OCI-LY1 (cell line): ENCODE measurements around the gene KRTDAP.
"Not testable (repeated sequence)": the region's sequence is repeated elsewhere in the genome, so short reads cannot be mapped to it uniquely, and the experiment has no call there.

Experiments used
- H2AFZ ChIP-seq: fragments of 200-600 bp; sonication (generic), shearing (Covaris generic); 2 replicates; pipeline ENCODE4 v1.6.0; 2014; ENCODE audit warnings: antibody characterized with exemption, mild to moderate bottlenecking, low read length
- H3F3A ChIP-seq: fragments of 200-600 bp; sonication (generic), shearing (Covaris generic); 2 replicates; pipeline ENCODE4 v1.6.0; 2014; ENCODE audit warnings: mild to moderate bottlenecking, antibody characterized with exemption, low read length, moderate library complexity; ENCODE audit not compliant: insufficient read depth
- H3K27ac ChIP-seq: fragments of 200-600 bp; sonication (generic); 2 replicates; pipeline ENCODE4 v1.5.1; 2014; ENCODE audit warnings: low read length, mixed run types, mild to moderate bottlenecking, low read depth; ENCODE audit not compliant: poor library complexity, severe bottlenecking
- H3K27me3 ChIP-seq: fragments of 200-600 bp; sonication (generic); 2 replicates; pipeline ENCODE4 v1.6.0; 2014; ENCODE audit warnings: antibody characterized with exemption, mild to moderate bottlenecking, low read length, moderate library complexity; ENCODE audit not compliant: insufficient read depth
- H3K36me3 ChIP-seq: fragments of 200-600 bp; sonication (generic); 2 replicates; pipeline ENCODE4 v1.6.1; 2014; ENCODE audit warnings: mild to moderate bottlenecking, antibody characterized with exemption, low read length, moderate library complexity, mixed read lengths; ENCODE audit not compliant: insufficient read depth
- H3K4me1 ChIP-seq: fragments of 200-600 bp; sonication (generic); 2 replicates; pipeline ENCODE4 v1.5.1; 2014; ENCODE audit warnings: mild to moderate bottlenecking, low read length, moderate library complexity; ENCODE audit not compliant: insufficient read depth, severe bottlenecking
- H3K4me2 ChIP-seq: fragments of 200-600 bp; sonication (generic), shearing (Covaris generic); 2 replicates; pipeline ENCODE4 v1.6.1; 2014; ENCODE audit warnings: low read length
- H3K4me3 ChIP-seq: fragments of 200-600 bp; sonication (generic); 2 replicates; pipeline ENCODE4 v1.5.1; 2014; ENCODE audit warnings: low read length, low read depth, mild to moderate bottlenecking, mixed read lengths; ENCODE audit not compliant: poor library complexity, severe bottlenecking
- H3K79me2 ChIP-seq: fragments of 200-600 bp; shearing (Covaris generic); 2 replicates; pipeline ENCODE4 v1.6.1; 2016; ENCODE audit warnings: mixed run types, low read length, mixed read lengths; ENCODE audit not compliant: insufficient read depth
- H3K9ac ChIP-seq: fragments of 200-600 bp; sonication (generic), shearing (Covaris generic); 2 replicates; pipeline ENCODE4 v1.6.1; 2014; ENCODE audit warnings: mild to moderate bottlenecking, low read length, mixed read lengths
- H3K9me2 ChIP-seq: fragments of 200-600 bp; sonication (generic), shearing (Covaris generic); 2 replicates; pipeline ENCODE4 v1.6.1; 2014; ENCODE audit warnings: low read depth, mild to moderate bottlenecking, low read length, mixed read lengths
- H3K9me3 ChIP-seq: fragments of 200-600 bp; shearing (Covaris generic); 2 replicates; pipeline ENCODE4 v1.6.1; 2014; ENCODE audit warnings: low read length, mixed read lengths
- H4K20me1 ChIP-seq: fragments of 200-600 bp; sonication (generic), shearing (Covaris generic); 2 replicates; pipeline ENCODE4 v1.6.0; 2016; ENCODE audit warnings: mild to moderate bottlenecking, low read length; ENCODE audit not compliant: insufficient read depth
- CTCF ChIP-seq: fragments of 200-600 bp; sonication (generic), shearing (Covaris generic); IDR thresholded peaks from 2 replicates; pipeline ENCODE4 v1.5.1; 2017; ENCODE audit warnings: mild to moderate bottlenecking, antibody characterized with exemption, low read length, moderate library complexity, mixed read lengths
- EZH2 ChIP-seq: fragments of 200-600 bp; sonication (generic), shearing (Covaris generic); IDR thresholded peaks from 2 replicates; pipeline ENCODE4 v1.8.0; 2017; ENCODE audit warnings: borderline replicate concordance, mixed run types, mild to moderate bottlenecking, antibody characterized with exemption, low read length, moderate library complexity, mixed read lengths

Gene KRTDAP

GRCh38 chr19:35466259-35466658 is 24.0 kb downstream of the KRTDAP start:
- Histone ChIP-seq H3K9me2 (no peaks in the 10 kb centered on the region), H3K79me2 (no peaks in the 10 kb centered on the region), H4K20me1 (no peaks in the 10 kb centered on the region), H3K4me1 (no peaks in the 10 kb centered on the region), H3K4me3 (no peak overlapping the region), H3K27ac (no peak overlapping the region), H3K9ac (no peak overlapping the region), H3K9me3 (no peaks in the 10 kb centered on the region), H2AFZ (no peak overlapping the region), H3F3A (no peaks in the 10 kb centered on the region), H3K36me3 (no peaks in the 10 kb centered on the region), H3K27me3 (0 out of 2 replicates have a peak, but pooled peaks cover 6% of the 10 kb centered on the region), H3K4me2 (no peak overlapping the region)
- TF ChIP-seq CTCF: no peak
- no peak for TF ChIP-seq EZH2

GRCh38 chr19:35462956-35463355 is 27.3 kb downstream of the KRTDAP start:
- H2AFZ ChIP-seq, H3K79me2 ChIP-seq, H3F3A ChIP-seq, H3K36me3 ChIP-seq, H3K4me3 ChIP-seq, H3K9me3 ChIP-seq, H3K9ac ChIP-seq, H4K20me1 ChIP-seq, H3K9me2 ChIP-seq, H3K4me2 ChIP-seq, H3K27ac ChIP-seq, H3K4me1 ChIP-seq: not testable (repeated sequence)
- H3K27me3 ChIP-seq: peaks cover 11% of the 10 kb centered on the region; the same call in 1 of the 2 replicates

GRCh38 chr19:35462476-35462953 is 27.7 kb downstream of the KRTDAP start:
- H3K4me3 ChIP-seq: no peak overlapping the region
- no peak for TF ChIP-seq CTCF
- no peak for TF ChIP-seq EZH2
- no peak overlapping the region for H2AFZ ChIP-seq
- peaks cover 11% of the 10 kb centered on the region; the same call in 1 of the 2 replicates for H3K27me3 ChIP-seq
- H4K20me1 ChIP-seq: no peaks in the 10 kb centered on the region
- no peaks in the 10 kb centered on the region for H3K9me3 ChIP-seq
- no peaks in the 10 kb centered on the region for H3K4me1 ChIP-seq
- no peak overlapping the region for H3K4me2 ChIP-seq
- H3F3A ChIP-seq: no peaks in the 10 kb centered on the region
- H3K79me2 ChIP-seq: no peaks in the 10 kb centered on the region
- H3K36me3 ChIP-seq: no peaks in the 10 kb centered on the region
- H3K9ac ChIP-seq: no peak overlapping the region
- no peaks in the 10 kb centered on the region for H3K9me2 ChIP-seq
- H3K27ac ChIP-seq: no peak overlapping the region

- H3K4me2 ChIP-seq, H3F3A ChIP-seq, H3K27ac ChIP-seq, H3K9me3 ChIP-seq, H3K9ac ChIP-seq, H3K9me2 ChIP-seq, H3K36me3 ChIP-seq, H2AFZ ChIP-seq, H3K4me1 ChIP-seq, H3K4me3 ChIP-seq, H3K79me2 ChIP-seq, H4K20me1 ChIP-seq: not testable (repeated sequence)
- peaks cover 11% of the 10 kb centered on the region; the same call in 1 of the 2 replicates for H3K27me3 ChIP-seq
These were observed 28.5 kb downstream of the KRTDAP start for GRCh38 chr19:35461788-35462187.
